GM21515 (cell line): ENCODE data around the gene DISC1.
"Not testable (repeated sequence)": the region's sequence is repeated elsewhere in the genome, so short reads cannot be mapped to it uniquely, and the experiment has no call there.

ENCODE experiments used
- ATAC-seq: cut with Tn5 transposase; IDR thresholded peaks from one replicate; pipeline ENCODE4 v1.9.1; 2021; ENCODE audit not compliant: unreplicated experiment

DISC1 gene

DNA sequence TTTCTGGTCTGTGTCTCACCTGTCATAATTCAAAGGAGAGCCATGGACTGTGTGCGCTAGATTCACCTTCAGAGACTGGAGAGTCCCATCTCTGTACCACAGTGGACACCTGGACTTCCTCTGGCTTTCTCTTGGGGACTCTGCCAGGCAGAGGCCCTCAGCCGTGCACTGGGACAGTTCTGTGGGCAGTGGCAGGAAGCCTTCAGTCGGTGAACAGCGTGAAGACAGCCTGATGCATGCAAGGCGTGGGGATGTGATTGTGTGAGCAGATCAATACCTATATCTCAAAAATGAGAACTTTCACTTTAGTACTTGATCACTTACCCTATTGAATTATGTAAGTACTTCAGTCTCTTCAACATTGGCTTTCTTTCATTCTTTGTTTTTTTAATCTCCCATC lies 245.3 kb downstream of the DISC1 start:
- no peak for ATAC-seq

DNA sequence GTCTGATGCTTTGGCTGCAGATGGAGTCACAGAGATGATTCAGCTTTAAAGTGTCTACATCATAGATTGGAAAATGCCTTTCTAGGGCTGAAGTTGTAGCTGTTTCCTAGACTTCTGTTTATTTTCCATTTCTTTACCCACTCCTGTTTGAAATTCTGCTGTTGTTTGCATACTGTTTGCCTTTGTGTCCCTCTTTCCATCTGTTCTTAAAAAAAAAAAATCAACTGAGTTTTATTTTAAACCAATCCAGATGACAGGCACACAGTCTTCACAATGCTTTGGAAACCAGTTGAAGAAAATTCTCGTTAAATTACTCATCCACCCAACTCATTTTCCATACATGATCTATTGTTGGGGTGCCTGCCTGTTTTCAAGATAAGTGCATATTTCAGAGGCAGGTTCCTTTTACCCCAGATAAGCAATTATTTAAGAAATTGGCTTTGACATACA lies 245.9 kb downstream of the DISC1 start:
- ATAC-seq, result no peak

DNA sequence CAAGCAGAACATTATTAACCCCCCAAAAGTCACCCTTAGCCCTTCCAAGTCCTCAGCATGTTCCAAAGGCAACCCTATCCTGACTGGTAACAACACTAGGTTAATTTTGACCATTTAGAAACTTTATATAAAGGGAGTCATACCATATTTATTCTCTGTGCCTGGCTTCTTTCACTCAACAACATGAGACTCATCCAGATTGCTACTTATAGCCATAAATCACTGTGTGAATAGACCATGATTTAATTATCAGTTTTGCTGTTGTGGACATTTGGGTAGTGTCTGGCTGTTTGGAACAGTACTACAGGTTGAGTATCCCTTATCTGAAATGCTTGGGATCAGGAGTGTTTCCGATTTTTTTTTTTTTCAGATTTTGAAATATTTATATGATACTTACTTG lies 252.1 kb downstream of the DISC1 start:
- ATAC-seq, result no peak

DNA sequence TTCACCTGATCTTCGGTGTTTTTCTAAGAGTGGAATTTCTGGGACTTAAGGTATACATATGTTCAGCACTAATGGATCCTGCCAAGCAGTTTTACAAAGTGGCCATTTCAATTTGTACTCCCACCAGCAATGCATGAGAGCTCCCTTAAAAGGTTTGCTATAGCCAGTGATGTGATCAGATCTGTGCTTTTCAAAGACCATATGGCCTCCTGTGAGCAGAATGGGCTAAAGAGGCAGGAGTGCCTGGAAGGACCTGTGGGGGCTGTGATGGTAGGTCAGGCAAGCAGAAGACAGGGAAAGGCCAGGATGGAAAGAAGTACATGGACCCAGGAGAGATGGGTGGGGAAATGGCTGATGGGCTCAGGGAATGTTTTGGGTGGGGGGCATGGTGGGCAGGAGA lies 252.7 kb downstream of the DISC1 start:
- ATAC-seq, result no peak

DNA sequence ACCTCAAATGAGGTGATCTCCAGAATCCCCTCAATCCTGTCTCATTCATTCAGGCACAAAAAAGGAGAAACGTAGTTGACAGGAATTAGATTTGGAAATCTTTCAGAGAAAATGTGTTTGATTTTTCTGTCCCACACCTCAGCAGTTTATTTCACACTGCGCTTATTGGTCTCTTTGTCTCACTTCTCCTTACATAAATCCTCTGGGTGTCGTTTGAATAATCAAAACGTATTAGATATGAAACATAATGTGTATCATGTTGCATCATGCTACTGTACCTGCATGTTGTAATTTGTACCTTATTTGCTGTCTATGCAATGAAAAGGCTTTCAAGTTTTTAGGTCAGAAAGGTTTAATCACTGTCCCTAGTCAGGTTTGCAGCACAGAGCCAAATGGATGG lies 255.7 kb downstream of the DISC1 start:
- no peak for ATAC-seq

DNA sequence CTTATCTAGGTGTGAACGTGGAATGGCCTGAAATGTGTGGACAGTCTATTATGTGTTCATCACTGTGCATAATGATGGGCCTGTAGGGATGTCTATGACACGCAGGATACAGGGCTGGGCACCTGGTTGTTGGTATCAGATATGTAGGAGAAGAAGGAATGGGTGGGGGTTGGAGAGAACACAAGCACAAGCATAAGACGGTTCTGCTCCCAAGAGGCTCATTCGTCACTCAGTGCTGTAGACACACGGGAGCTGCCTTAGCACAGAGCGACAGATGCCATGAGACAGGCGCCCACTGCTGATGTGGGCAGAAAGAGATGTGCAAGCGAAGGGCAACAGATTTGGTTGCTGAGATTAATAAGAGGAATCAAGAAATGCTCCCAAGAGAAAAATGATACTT lies 256.2 kb downstream of the DISC1 start:
- ATAC-seq, result no peak

DNA sequence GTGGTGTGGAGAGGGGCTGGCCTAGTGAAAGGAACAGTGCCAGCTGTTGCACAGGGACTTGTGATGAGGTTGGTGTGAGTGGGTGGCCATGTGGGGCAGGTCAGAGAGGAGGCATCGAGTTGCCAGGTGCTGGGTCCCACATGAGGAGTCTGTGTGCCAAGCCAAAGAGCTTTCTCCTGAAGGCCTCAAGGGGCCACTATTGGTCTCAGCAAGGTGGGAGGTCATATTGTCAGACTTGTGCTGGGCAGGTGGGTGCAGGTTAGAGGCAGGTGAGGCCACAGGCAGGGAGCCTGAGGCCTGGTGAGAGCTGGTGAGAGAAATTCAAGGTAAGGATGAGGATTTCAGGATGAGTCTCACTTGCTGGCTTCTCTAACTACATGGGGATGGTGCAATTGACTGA lies 256.8 kb downstream of the DISC1 start:
- no peak for ATAC-seq

DNA sequence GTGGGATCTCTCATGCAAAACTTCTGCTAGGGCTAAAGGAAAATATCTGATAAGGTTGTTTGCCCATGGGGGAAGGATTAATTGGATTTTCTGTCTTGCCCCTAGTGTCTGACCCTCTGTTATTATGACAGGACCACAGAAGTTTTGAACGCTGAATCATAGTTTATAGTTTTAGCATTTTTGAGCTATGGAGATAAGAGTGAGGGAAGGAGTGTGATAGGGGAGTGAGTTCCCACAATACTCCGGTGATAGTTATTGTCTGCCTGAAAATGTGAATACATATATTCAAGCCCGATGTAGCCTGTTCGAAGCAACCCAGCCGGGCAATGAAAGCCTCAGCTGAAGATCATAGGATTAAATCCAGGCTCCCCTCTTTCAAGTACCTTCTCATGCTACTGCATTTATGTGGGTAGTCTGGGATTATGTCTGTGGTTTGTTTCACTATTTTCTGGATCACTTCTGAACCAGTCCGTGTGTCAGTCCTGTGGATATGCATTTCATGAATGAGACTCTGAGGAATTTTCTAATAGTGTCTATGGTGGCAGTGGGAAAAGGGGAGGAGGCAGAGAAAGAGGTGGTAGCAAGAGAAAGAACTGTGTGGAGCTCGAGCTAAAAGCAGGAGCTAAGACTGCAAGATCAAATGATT lies 258.7 kb downstream of the DISC1 start:
- no peak for ATAC-seq

DNA sequence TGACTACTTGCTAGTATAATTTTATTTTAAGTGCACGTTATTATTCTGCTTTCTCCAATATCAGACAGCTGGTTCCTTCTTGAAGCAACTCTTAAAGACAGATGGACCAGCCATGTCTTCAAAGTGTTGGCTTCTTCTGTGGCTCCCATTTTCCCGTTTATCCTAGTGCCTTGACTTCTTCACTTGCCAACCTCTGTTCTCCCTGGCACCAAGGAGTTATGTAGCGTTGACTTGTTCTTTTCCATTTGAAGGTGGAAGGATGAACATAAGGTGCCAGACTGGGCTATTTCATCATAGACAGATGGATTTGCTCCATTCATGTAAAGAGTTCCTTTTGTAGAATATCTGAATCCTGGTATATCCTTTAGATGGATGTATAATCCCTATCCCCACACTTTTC lies 260.6 kb downstream of the DISC1 start:
- no peak for ATAC-seq

DNA sequence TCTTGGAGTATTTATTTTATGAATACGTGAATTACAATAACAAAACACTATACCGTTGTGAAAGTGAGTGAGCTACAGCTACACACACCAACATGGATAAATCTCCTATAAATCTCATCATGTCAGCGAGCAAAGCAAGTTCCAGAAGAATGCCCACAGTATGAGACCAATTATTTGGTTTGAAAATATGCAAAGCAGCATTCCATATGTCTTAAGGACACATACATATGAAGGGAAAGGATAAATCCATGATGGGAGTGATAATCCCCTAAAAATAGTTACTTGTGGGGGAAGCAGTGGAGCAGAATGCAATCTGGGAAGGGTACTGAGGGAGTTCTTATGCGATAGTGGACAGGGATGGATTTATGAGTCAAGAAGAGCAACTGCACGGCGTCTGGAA lies 261.3 kb downstream of the DISC1 start:
- no peak for ATAC-seq

DNA sequence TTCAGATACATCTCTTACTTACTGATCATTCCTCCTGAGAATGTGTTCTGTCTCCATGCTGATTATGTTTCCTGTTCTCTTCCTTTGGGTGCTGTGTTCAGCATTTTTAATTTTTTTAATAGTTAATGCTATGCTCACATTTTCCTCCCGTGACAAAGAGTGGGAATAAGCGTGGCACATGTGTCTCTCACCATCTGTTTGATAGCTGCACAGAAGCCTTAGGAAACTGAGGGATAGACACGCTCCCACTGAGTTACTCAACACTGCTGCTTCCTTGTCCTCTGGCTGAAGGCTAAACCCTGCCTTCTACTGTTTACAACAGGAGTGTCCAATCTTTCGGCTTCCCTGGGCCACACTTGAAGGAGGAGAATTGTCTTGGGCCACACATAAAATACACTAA lies 264.2 kb downstream of the DISC1 start:
- no peak for ATAC-seq

DNA sequence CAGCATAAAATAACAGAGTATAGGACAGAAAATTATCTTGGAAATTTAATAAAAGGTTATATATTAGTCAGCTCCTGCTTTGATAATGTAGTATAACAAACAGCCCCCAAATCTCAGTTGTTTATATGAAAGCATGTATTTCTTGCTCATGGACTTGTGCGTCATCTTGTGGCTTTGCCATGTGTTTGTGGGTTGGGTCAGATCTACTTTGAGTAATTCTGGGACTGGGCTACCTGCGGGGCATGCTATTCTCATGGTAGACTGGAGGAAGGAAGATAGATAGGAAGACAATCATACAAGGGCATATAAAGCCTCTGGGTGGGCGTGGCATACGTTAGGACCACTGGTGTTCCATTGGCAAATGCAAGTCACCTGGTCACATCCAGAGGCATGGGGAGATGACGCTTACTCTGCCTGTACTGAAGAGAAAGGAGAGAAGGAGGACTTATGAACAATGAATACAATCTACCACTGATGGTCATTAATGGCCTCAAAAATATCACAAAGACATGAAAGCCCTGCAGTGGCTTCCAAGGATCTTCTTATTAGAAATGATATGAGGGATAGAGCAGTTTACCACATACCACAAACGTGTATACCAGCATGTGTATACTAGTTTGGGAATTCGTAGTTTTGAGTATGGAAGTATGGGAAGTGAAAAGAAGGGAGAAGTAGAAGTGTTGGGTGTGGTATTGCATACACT lies 267.0 kb downstream of the DISC1 start:
- ATAC-seq, result no peak

DNA sequence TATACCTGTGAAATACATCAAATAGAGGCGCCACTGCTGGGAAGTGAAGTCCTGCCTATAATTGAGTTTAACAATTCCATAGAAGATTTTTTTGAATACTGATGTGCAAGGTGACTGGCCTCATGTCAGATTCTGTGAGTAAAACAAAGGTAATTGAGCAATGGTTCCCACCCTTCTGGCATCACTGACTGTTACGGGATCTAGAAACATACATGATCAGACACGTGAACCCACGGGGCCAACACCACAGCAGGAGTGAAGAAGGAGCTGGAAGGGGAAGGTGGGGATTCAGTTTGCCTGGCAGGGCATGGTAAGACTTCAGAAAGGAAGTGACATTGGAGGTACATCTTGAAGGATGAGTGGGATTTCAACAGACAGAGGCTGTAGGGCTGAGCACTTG lies 270.2 kb downstream of the DISC1 start:
- no peak for ATAC-seq

DNA sequence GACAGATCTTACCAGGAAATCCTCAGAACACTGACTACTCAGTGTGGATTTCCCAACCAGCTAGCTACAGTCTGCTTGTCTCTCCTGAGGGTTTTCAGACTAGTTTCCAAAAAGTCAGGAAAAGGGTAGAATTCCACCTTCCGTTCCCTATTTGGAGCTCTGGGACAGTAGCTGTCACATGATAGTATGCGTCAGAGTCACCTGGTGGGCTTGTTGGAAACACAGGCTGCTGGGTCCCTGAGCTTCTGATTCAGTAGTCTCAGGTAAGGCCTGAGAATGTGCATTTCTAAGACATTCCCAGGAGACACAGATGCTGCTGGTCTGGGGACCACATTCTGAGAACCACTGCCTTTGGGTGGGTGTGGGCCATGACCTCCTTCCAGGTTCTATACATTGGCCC lies 272.5 kb downstream of the DISC1 start:
- ATAC-seq, result no peak

DNA sequence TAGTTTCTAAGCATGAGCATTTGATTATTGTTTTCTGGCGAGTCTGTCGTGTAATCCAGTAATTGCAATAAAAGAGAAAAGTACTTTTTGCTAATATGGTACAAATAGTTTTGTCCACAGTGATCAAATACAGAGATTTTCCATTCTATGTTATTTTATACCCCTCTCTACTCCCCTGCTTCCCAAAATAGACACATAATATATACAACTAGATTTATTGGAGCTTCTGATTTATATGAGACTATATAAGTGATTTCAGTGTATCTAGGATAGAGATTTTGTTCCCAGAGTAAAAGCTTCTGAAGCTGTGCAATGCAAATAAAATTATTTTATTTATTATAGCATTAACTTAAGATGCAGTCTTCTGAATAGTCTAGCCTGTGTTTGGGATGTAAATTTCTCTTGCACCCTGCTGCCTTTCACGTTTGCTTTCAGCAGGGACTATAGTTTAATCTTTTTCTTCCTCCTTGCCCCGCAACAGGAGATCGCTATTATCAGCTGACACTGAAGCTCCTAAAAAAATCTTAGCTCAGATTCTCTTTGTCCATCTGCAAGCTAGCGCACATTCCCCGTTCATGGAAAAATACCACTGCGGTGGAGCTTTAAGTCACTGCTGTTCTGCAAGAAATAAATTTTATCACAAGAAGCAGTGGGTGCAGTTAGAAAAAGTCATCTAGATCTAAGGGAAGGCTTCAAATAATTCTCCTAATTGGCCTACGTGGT lies 273.3 kb downstream of the DISC1 start:
- no peak for ATAC-seq

DNA sequence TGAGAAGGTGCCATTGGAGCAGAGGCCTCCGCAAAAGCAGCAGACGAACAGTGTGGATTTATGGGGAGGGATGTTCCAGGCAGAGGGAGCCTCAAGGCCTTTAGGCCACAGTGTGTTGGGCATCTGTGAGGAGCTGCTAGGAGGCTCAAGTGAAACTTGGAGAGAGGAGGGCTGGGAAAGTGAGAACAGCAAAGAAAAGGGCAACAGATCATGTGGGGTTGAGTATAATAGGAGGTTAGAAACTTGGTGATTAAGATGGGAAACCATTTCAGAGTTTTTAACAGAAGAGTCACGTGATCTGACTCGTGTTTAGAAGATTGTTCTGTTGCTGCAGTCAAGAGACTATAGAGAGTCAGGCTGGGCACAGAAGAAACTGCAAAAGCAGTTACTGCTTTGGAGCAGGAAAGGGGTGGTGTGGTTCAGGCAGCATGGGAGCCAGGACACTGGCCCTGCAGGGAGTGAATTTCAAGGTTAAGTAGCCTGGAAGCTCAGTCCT lies 277.0 kb downstream of the DISC1 start:
- ATAC-seq, result no peak

DNA sequence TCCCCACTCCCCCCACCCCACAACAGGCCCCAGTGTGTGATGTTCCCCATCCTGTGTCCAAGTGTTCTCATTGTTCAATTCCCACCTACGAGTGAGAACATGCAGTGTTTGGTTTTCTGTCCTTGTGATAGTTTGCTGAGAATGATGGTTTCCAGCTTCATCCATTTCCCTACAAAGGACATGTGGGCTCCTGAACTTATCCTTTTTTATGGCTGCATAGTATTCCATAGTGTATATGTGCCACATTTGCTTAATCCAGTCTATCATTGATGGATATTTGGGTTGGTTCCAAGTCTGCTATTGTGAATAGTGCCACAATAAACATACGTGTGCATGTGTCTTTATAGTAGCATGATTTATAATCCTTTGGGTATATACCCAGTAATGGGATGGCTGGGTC lies 280.7 kb downstream of the DISC1 start:
- not testable (repeated sequence) for ATAC-seq

DNA sequence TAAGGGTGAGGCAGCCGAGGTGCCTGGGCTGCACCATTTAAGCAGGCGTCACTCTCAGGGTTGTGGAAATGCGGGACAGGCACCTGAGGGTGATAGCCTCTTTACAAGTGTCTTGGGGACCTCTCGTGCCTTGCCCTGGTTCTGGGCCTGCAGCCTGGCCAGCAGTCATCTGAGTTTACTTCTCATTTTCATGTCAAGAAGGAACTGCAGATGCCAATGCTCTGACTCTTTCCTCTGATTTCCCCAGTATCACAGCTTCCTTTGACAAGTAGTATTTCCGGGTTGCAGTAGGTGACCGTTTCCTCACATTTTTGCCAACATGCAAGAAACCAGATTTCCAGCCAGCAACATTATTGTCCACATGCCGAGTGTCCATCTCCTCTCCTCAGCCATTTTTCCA lies 286.9 kb downstream of the DISC1 start:
- ATAC-seq, result no peak

DNA sequence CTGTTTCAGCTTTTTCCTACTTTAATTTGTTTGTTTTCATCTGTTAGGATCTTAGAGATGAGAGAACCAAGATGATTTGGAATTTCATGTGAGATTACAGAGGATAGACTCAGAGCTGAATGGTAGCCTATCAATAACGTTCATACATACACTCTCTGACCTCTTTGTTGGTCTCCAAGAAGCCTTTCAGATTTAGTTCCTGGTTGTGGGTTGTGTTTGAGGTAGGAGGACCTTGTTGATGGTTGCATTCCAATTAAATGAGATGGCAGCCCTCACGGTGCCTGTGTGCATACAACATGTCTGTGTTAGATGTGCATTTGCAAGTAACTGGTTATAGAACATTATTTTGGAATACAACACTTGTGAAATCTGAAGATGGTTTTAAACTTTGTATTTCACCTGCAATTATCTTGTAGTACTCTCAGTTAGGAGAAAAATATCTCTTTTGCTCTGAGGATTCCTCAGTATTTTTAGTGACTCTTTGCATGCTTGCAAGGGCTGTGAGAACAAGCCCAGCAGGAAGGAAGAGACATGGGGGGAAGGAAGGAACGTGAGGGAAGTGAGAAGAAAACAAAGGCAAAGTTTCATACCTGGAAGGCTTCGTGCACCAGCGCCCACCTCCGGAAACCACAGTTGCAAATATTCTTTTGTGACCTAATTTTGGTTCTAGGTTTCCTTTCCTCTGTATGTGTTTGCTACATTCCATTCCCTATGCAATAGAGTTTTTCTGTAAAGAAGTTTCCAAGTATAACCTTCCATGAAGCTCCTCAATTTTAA lies 291.8 kb downstream of the DISC1 start:
- ATAC-seq, result no peak

DNA sequence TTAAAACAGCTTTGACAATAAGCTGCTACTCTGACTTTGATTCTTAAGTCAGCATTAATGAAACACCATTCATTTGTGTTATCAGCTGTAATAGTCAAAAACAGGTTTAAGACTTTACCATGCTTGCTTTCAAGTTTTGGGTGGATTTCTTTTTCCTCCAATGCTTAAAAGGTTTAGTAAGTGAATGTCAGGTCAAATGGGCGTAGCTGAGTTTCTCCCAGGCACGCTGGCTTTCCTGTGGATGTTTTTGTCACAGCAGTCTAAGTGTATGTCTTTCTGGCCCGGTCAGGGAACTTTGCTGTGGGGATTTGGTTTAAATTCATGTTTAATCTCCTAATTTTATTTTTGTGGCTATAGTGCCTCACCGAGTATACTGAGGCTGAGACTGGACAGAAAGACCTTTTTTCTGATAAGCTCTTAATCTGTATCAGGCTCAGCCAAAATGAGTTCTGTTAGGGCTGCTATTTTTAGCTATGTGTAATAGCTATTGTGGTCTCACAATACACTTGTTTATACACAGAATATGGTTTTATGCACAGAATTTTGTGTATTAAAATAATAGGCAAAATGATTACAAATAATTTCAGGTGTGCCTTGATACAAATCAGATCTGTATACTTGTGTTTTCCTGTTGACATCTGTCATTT lies 292.8 kb downstream of the DISC1 start:
- no peak for ATAC-seq

DNA sequence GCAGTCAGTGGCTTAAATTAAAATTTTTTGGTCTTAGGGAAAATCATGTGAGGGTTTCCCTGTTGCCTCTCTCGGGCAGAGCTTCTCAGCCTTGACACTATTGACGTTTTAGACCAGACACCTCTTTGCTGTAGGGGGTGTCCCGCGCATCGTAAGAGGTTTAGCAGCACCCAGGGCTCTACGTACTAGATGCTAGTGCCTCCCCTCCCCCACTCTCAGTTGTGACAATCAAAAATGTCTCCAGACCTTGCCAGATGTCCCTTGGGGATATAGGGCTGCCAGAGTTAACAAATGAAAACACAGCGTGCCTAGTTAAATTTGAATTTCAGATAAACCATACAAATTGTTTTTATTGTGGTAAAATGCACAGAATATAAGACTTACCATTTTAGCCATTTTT lies 293.3 kb downstream of the DISC1 start:
- ATAC-seq, result no peak
